T-helper 2 cell (primary cell): ENCODE data around the gene MUC2.

ENCODE experiments used
- DNase-seq, 5 experiments: peaks; one replicate each; pipeline versions ENCODE4 v3.0.0 to v3.0.0-alpha.2; 2012 to 2022

The MUC2 gene

DNA sequence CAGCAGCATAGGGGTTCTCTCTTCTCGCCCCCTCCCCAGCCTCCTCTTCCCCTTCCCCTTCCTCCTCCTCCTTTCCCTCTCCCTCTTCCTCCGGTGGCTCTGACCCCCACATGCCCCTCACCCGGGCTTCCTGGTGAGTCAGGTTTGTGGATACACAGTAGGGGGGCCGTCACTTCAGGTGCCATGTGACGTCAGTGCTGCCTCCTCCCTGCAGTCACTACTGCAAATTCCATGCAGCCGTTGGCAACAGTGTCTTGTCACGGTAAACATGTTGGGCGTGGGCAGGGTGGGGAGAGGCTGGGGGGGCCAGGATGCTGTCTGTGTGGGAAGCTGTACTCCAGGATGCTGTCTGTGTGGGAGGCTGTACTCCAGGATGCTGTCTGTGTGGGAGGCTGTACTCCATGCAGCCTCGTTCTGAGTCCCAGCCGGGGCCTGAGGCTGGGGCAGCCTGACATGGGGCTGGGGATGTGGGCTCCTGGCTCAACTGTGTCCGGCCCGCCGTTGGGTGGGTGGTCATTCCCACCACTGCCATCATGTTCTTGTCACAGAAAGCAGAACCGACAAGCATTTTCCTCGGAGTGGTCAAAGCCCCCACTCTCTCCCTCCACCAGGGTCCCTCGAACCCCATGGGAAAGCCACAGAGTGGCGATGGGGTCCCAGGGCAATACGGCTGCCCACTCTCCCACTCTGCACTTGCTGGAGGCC, 2.4 kb upstream of the MUC2 start:
- DNase-seq, result peak in 1 of 5 experiments; percentile 6

DNA sequence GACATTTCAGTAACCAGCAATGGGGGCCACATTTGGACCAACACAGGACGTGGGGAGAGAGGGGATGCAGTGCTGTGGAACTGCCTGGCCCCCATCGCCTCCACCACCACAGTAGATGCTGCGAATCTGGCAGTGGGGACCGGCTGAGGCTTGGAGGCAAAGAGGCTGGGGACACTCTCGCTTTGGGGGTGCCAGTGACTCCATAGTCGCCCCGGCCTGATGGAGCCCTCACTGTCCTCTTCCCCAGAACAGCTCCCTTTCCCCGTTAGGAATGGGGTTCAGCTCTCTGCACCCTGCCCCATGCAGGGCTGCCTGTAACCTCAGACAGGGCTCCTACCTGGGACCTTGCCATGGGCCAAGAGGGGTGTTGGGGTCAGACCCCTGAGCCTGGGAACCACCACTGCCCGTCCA, 1.8 kb upstream of the MUC2 start:
- peak in 1 of 5 experiments; percentile 6 for DNase-seq

DNA sequence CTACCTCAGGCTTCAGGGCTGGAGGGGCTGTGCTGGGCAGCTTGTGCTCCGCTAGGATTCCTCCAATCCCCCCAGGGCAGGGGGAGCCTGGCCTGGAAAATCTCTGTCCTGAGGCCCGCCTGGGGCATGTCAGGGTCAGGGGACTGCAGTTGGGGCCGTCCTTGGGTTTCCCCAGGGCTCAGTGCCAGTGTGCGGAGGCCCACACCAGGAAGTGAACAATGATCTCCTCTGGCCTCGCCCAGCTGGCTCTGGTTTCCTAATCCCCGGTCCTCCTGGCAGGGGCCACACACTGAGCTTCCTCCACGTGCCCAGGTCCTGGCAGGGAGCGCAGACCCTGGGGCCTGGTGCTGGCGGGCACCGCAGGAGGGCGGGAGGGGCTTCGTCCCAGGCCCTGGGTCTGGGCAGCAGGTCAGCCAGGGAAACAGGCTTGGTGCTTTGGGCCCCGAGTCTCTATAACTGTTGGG, 1.4 kb upstream of the MUC2 start:
- DNase-seq, result peak in 1 of 5 experiments; percentile 0

DNA sequence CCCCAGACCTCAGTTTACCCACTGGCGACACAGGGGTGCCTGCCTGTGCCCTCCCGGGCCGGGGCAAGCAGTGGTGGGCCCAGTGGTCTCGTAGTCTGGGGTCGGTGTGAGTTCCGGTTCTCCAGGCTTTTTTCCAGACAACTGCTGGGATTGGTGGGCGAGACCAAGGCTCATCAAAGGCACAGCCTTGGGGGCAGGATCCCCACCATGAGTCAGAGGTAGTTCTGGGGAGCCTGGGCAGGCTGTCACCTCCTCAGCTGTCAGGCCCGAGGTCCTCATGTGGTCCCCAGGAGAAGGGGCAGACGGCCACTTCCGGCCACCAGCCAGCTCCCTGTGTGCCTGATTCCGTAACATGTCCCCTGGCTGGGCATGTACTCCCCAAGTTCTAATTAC, 827 bp upstream of the MUC2 start:
- no peak for DNase-seq

DNA sequence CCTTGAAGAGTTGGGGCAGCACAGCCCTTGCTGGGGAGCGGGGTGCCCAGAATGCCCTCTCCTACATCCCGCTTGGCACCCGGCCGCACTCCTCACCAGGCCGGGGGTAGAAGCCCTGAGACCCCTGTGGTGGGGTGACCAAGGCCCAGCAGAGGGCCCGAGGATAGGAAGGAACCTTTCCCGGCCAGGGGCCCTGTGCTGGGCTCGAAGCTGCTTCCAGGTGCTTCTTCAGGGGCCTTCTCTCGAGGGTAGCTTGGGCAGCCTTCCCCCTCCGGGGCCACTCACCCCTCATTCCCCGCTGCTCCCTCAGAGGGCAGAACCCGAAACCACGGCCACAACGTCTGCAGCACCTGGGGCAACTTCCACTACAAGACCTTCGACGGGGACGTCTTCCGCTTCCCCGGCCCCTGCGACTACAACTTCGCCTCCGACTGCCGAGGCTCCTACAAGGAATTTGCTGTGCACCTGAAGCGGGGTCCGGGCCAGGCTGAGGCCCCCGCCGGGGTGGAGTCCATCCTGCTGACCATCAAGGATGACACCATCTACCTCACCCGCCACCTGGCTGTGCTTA, 752 bp downstream of the MUC2 start:
- DNase-seq, result no peak

GRCh38 chr11:1076061-1076665, 1.5 kb downstream of the MUC2 start:
- peak in 1 of 5 experiments; percentile 2 for DNase-seq

DNA sequence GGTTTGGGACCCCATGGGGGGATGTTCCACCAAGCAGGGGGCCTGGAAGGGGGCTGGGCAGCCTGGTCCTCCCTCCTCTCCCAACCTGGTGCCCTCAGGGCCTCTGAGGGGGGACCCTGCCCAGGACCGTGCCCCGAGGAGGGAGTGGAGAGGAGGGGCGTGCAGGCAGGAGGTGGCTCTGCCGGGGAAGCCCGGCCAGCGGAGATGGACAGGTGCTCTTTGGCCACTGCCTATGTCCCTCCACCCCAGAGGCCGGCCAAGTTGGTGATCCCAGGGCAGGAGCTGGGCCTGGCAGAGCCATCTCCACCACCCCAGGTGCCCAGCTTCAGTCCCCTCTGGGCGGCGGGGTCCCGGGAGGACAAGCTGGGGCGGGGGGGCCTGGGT, 2.4 kb downstream of the MUC2 start:
- DNase-seq, result no peak

DNA sequence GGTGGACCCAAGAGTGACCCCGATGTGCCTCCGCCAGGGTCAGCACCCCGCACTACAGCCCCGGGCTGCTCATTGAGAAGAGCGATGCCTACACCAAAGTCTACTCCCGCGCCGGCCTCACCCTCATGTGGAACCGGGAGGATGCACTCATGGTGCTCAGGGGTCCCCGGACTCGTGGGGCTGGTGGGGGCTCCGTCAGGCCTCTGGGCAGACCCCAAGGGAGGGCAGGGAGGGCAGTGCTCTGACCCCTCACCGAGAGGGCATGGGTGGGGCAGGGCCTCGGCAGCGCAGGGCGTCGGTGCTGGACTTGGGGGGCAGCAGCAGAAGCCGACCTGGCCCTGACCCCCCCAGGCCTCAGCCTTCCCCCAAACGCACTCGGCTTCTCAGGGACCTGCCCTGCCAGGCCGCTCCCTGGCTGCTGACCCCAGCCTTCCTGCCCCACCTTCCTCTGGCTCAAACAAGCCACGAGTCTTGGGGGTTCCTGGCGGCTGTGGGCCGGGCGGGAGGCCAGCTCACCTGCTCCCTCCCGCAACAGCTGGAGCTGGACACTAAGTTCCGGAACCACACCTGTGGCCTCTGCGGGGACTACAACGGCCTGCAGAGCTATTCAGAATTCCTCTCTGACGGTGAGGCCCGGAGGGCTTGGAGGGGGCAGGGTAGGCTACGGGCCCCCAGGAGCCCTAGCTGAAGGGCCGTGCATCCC, 2.9 kb downstream of the MUC2 start:
- DNase-seq, result peak in 1 of 5 experiments; percentile 3

DNA sequence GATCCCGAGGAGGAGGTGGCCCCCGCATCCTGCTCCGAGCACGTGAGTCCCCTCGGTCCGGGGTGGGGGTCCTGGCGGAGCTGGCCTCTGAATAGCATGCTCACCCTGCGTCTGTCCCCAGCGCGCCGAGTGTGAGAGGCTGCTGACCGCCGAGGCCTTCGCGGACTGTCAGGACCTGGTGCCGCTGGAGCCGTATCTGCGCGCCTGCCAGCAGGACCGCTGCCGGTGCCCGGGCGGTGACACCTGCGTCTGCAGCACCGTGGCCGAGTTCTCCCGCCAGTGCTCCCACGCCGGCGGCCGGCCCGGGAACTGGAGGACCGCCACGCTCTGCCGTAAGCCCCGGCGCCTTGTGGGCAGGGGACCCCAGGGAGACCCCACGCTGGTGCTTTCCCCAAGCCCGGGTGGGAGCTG, 3.5 kb downstream of the MUC2 start:
- peak in 1 of 5 experiments; percentile 8 for DNase-seq

DNA sequence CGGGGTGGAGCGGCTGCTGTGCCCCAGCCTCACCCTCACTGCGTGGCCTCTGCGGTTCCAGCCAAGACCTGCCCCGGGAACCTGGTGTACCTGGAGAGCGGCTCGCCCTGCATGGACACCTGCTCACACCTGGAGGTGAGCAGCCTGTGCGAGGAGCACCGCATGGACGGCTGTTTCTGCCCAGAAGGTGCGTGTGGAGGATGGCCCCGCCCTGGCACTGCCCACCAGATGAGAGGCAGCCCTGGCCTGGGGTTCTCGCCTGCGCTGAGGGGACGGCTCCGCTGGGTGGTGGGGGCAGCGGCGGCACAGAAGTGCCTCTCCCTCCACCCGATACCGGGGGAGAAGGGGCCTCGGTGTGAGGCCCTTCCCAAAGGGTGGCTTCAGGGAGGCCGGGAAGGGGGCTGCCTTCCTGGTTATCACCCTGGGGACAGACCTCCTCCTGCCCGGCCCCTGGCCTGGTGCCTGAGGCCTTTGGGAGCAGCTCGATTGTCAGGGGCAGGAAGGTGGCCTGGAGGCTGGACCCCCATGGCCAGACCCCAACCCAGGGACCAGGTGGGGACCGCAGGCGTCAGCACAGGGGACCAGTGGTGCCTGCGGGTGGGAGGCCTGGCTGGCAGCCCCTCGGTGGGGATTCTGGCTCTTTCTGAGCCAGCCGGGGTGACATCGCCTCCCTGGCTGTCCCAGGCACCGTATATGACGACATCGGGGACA, 7.1 kb downstream of the MUC2 start:
- no peak for DNase-seq

- no peak for DNase-seq
These were observed 7.7 kb downstream of the MUC2 start for GRCh38 chr11:1082346-1082727.

DNA sequence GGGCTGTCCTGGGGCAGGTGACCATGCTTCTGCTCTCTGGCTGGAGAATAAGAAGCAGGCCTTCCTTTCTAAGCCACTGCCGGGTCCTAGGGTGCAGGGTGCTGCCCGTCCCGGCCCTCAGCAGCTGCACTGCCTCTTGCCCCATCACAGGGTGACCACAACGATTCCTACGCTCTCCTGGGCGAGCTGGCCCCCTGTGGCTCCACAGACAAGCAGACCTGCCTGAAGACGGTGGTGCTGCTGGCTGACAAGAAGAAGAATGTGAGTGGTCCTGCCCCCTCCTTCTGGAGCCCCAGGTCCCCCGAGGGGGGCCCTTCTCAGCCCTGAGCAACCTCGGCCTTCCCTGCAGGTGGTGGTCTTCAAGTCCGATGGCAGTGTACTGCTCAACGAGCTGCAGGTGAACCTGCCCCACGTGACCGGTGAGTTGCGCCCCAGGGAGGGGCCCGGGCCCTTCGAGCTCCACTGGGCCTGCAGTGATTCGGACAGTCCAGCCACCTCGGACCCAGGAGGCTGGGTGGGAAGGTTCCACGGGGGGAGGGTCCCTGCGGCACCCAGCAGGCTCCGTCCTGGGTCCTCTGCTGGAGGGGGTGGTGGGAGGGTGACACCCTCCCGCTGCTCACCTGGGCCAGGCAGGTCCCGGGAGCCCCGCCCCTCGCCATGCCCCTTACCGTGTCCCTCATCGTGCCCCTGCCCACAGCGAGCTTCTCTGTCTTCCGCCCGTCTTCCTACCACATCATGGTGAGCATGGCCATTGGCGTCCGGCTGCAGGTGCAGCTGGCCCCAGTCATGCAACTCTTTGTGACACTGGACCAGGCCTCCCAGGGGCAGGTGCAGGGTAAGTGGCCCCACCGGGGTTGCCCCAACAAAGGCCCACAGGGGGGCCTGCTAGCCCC, 8.3 kb downstream of the MUC2 start:
- peak in 1 of 5 experiments; percentile 3 for DNase-seq

GRCh38 chr11:1083621-1084551, 9.2 kb downstream of the MUC2 start:
- DNase-seq, result peak in 1 of 5 experiments; percentile 3

GRCh38 chr11:1084561-1085439, 10.1 kb downstream of the MUC2 start:
- peak in 2 of 5 experiments; percentile 3 to 4 for DNase-seq

DNA sequence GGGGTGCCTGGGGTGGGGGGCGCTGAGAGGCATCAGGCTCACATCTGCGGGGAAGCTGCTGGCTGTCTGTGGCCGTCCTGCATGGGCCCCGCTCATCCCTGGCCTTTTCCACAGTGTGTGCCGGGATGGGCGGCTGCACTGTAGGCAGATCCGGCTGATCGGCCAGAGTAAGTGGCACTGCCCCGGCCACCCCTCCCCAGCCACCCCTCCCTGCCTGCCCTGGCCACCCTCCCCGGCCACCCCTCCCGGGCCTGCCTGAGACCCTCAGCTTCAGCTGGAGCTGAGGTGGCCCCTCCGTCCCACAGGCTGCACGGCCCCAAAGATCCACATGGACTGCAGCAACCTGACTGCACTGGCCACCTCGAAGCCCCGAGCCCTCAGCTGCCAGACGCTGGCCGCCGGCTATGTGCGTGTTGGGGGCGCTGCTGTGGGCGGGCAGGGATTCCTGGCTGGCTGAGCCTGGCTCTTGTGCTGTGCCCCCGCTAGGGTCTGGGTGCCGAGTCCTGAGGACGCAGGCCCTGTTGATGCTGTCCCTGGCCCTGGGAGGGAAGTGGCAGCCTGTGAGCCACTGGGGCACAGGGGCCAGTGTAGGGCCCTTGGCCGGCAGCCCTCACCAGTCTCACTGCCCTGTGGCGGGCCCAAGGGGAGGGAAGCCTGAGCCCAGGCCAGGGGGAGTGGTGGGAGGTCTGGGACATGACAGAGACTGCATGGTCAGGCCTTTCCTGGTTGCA, 10.9 kb downstream of the MUC2 start:
- peak in 1 of 5 experiments; percentile 2 for DNase-seq

DNA sequence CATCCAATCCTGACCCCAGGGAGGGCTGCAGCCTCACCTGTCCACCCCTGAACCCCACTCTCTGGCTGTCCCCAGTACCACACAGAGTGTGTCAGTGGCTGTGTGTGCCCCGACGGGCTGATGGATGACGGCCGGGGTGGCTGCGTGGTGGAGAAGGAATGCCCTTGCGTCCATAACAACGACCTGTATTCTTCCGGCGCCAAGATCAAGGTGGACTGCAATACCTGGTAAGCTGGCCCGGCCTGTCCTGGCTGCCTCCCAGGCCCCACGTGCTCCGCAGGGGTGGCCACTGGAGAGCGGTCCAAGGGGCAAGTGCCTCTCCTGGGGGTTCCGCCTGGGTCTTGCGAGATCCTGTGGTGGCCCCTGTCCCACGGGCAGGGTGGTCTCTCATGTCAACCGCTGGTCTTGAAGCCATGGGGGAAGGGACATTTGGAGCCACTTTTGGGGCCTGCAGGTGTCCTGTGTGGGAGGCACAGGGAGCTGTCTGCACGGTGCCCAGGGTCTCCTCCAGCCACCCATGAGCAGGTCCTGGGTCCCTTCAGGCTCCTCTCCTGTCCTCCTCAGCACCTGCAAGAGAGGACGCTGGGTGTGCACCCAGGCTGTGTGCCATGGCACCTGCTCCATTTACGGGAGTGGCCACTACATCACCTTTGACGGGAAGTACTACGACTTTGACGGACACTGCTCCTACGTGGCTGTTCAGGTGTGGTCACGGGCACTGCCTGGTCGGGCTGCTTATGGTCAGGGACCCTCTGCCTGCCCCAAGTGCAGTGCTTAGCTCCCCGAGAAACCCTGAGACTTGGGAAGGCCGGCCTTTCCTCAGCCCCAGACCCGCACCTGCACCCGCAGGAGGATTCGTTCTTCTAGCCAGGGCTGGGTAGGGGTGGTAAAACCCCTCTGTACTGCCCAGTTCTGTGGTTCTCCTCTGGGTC, 11.8 kb downstream of the MUC2 start:
- peak in 1 of 5 experiments; percentile 0 for DNase-seq

DNA sequence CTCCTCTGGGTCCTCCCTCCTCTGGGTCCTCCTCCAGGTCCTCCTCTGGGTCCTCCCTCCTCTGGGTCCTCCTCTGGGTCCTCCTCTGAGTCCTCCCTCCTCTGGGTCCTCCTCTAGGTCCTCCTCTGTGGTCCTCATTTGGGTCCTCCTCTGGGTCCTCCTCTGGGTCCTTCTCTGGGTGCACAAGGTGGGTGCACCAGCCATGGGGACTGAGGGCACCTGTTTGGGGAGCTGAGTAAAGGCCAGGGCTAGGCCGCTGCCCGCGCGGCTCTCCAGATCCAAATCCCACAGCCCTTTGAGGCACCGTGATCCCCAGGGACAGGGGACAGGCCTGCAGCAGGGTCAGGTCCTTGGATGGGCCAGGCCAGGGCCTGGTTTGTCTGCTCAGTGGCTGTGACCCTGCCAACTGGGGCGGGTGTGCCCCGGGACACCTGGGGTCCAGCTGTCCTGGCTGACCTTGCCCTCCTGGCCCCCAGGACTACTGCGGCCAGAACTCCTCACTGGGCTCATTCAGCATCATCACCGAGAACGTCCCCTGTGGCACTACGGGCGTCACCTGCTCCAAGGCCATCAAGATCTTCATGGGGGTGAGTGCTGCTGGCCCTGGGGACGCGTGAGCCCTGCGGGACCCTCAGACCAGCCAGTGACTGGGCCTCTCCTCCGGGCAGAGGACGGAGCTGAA, 12.7 kb downstream of the MUC2 start:
- peak in 1 of 5 experiments; percentile 2 for DNase-seq
